ENCODE data around the gene RDM1. TPM values are rescaled to one million over a fixed set of nuclear protein-coding genes. Genes with fewer than 3 reads are reported as not detected.

The RDM1 gene
- total and polyA plus RNA-seq, 12 donors: 0.48 to 1.1 TPM; not detected in 10

- Histone ChIP-seq H3K4me1 (replicated peaks in 1 of 2) (no peaks in the 10 kb centered on the region), H3K9me3 (replicated peaks in 1 of 3) (no peaks in the 10 kb centered on the region), H3K4me3 (no peak within 1 kb of the TSS), H3K27me3 (no peaks in the 10 kb centered on the region), H3K36me3 (replicated peaks in 1 of 2) (no peaks in the 10 kb centered on the region), H3K27ac (no peak within 1 kb of the TSS)
- TF ChIP-seq POLR2A (IDR thresholded peaks at IDR 0.05) (no peak), CTCF (IDR thresholded peaks at IDR 0.05) (no peak)
- intact Hi-C loops (cut with DNase I): no loop called here
- no peak for DNase-seq
- WGBS, 4 donors: 67 to 77% (median 73%) methylated on average over 11 of the region's 11 CpGs
Observed at GRCh38 chr17:35879773-35880654, 50.6 kb downstream of the RDM1 start, which contains the start of gene CCL5. TSS of gene CCL5 (minus strand) at chr17:35880360.

- no peak overlapping the region for H3K4me3 ChIP-seq
- WGBS, 4 donors: 76 to 87% (median 80%) methylated on average over 4 of the region's 4 CpGs
Observed at GRCh38 chr17:35878361-35878760, 52.2 kb downstream of the RDM1 start.

GRCh38 chr17:35877345-35878029, 53.1 kb downstream of the RDM1 start:
- no peaks in the 10 kb centered on the region for H3K4me1 ChIP-seq (replicated peaks in 1 of 2)
- DNase-seq: no peak
- H3K4me3 ChIP-seq: no peak overlapping the region
- H3K36me3 ChIP-seq (replicated peaks in 1 of 2): no peaks in the 10 kb centered on the region
- no peak overlapping the region for H3K27ac ChIP-seq
- TF ChIP-seq CTCF (IDR thresholded peaks at IDR 0.05) (no peak), POLR2A (IDR thresholded peaks at IDR 0.05) (no peak)
- intact Hi-C loops (cut with DNase I): no loop called here
- no peaks in the 10 kb centered on the region for H3K27me3 ChIP-seq
- H3K9me3 ChIP-seq (replicated peaks in 1 of 3): no peaks in the 10 kb centered on the region

More at GRCh38 chr17:35878361-35878760, 52.2 kb downstream of the RDM1 start:
- Histone ChIP-seq H3K9me3 (replicated peaks in 1 of 3) (no peaks in the 10 kb centered on the region), H3K27ac (no peak overlapping the region), H3K36me3 (replicated peaks in 1 of 2) (no peaks in the 10 kb centered on the region), H3K27me3 (no peaks in the 10 kb centered on the region), H3K4me1 (replicated peaks in 1 of 2) (no peaks in the 10 kb centered on the region)
- no peak for DNase-seq
- intact Hi-C loops (cut with DNase I): no loop called here
- TF ChIP-seq POLR2A (IDR thresholded peaks at IDR 0.05) (no peak), CTCF (IDR thresholded peaks at IDR 0.05) (no peak)

- 83 to 89% (median 88%) methylated on average over 3 of the region's 3 CpGs for WGBS, 4 donors
- Histone ChIP-seq H3K9me3 (replicated peaks in 1 of 3) (no peaks in the 10 kb centered on the region), H3K4me3 (no peak overlapping the region), H3K4me1 (replicated peaks in 1 of 2) (no peaks in the 10 kb centered on the region), H3K27me3 (no peaks in the 10 kb centered on the region), H3K36me3 (replicated peaks in 1 of 2) (no peaks in the 10 kb centered on the region), H3K27ac (no peak overlapping the region)
- intact Hi-C loops (cut with DNase I): no loop called here
- no peak for DNase-seq
- TF ChIP-seq POLR2A (IDR thresholded peaks at IDR 0.05): no peak
- no peak for TF ChIP-seq CTCF (IDR thresholded peaks at IDR 0.05)
Observed at GRCh38 chr17:35876534-35876933, 54.0 kb downstream of the RDM1 start.
